HG03280 (cell line): ENCODE measurements around the gene RPTOR.
"Not testable (repeated sequence)": the region's sequence is repeated elsewhere in the genome, so short reads cannot be mapped to it uniquely, and the experiment has no call there.

Experiments
- ATAC-seq: cut with Tn5 transposase; IDR thresholded peaks from one replicate; pipeline ENCODE4 v1.9.1; 2021; ENCODE audit warnings: mild to moderate bottlenecking, moderate library complexity; ENCODE audit not compliant: unreplicated experiment

Gene RPTOR

DNA sequence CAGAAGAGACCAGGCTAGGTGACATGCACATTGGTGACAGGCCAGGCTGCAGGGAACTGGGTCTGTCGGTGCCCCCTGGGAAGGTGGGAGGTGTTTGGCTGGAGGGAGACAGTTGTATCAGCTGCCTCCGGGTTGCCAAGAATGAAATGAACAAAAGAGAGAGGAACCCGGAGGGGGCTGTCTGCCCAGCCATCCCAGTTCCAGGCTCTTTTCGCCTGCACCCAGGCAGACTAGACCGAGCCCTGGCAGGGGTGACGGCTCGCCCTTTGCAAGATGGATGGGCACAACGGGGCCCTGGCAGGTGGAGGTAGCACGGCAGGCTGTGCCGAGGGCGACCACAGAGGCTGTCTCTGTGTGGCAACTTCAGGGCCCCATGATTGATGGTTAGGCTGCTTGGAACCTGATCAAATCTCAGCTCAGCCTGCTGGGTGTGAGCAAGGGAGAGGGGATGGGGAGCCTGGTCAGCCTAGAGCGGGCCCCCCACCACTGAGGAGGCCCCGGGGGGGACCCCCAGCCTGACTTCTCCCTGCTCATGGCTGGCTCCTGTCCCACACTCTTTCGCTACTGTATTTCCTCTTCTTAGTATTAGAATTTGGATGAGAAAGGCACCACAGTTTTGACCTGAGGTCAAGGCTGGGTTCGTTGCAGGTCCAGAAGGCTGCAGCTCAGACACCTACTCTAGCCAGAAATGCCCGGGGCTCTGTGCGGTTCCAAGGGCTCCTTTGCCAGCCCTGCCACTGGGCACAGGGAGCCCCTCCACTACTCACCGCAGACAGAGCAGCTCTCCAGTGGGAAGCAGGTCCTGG lies 328.1 kb downstream of the RPTOR start:
- no peak for ATAC-seq

DNA sequence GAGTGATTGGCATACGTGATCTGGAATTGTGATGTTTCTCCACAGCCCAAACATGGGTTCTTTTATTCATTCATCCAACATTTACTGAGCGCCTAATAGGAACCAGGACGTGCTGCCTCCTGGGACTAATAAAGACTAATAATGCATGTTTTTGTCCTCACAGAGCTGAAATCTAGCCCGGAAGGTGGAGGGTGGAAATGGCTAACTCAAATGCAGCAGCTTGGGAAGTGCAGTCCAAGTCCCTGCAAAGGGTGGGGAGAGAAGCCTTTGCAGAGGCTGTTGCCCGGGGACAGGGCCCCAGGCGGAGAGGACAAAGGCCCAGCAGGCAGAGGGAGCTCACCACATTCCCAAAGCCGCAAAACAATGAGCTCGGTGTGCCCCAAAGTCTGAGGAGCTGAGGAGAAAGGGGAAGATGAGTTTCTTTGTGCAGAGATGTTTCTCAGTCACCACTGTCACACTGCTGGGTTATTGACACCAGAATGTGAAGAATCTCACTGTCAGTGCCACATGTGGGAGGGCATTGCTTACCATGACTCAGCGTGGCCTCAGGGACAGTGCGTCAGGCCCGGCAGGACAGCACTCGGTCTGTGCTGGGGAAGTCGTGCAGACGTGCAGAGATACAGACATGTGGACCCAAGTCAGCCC lies 328.8 kb downstream of the RPTOR start:
- no peak for ATAC-seq

DNA sequence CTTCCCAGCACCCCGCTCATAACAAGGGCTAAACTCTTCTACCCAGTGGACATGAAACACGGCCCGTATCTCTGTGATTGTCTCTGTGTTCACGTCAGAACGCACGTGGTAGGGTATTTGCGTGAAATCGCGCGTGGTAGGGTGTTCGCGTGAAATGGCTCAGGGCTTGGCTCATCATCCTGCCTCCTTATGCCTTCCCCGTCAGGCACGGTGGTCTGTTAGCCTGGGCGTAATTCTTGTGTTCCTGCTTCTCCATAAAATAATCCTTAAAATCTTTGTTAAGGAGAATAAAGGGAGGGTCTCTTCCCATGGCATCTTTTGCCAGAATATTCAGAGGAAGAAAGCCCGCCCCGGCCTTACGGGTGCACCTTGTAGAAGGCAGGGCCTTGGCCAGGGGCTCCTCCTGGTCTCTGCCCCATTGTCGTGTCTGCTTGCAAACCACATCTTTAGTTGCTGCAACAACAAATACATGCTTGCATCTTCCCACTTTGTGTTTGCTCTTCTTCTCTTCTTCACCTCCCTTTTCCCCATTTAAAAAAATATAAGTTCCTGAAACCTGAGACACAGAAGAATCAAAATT lies 330.3 kb downstream of the RPTOR start:
- ATAC-seq = no peak

DNA sequence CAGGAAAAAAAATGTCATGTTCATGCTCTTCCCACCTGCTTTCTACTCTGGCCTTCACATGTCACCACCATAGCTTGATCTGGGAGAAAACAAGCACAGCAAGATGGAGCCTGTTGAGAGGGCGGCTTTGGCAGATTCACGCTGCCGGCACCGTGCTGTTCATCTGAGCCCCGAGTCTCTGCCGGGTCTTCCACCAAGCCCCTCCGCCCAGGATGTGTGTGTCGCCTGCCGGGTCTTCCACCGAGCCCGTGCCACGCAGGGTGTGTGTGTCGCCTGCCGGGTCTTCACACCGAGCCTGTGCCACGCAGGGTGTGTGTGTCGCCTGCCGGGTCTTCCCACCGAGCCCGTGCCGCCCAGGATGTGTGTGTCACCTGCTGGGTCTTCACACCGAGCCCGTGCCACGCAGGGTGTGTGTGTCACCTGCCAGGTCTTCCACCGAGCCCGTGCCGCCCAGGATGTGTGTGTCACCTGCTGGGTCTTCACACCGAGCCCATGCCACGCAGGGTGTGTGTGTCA lies 330.9 kb downstream of the RPTOR start:
- ATAC-seq = not testable (repeated sequence)

DNA sequence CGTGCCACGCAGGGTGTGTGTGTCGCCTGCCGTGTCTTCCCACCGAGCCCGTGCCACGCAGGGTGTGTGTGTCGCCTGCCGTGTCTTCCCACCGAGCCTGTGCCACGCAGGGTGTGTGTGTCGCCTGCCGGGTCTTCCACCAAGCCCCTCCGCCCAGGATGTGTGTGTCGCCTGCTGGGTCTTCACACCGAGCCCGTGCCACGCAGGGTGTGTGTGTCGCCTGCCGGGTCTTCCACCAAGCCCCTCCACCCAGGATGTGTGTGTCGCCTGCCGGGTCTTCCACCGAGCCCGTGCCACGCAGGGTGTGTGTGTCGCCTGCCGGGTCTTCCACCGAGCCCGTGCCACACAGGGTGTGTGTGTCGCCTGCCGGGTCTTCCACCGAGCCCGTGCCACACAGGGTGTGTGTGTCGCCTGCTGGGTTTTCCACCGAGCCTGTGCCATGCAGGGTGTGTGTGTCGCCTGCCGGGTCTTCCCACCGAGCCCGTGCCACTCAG lies 331.9 kb downstream of the RPTOR start:
- not testable (repeated sequence) for ATAC-seq

DNA sequence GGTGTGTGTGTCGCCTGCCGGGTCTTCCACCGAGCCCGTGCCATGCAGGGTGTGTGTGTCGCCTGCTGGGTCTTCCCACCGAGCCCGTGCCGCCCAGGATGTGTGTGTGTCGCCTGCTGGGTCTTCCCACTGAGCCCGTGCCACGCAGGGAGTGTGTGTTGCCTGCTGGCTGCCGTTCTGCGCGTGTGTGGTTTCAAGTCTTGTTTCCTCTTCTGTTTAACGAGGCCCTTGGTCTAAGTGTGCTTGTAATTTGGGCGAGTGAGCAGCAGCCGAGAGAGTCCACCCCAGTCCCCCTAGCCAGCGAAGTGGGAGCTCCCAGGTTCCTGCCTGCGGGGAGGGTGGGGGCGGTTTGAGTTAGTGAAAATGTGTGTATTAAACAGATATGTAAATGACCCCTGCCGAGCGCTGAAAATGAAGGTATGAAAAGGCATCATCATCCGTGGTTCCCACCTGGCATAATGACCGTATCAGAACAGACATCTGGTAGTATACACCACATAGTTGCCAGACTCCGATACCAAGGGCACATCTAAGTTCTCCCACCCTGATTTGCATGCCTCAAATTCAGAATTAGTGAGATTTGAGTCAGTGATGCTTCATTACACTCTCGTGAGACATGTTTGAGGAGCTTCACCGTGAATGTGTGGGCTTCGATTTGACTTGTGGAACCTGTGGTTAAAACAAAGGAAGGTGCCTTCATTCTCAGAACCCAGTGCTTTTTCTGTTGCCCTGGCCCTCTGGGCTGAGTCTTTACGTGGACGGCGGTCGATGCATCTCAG lies 332.5 kb downstream of the RPTOR start:
- peak; percentile 66 for ATAC-seq

DNA sequence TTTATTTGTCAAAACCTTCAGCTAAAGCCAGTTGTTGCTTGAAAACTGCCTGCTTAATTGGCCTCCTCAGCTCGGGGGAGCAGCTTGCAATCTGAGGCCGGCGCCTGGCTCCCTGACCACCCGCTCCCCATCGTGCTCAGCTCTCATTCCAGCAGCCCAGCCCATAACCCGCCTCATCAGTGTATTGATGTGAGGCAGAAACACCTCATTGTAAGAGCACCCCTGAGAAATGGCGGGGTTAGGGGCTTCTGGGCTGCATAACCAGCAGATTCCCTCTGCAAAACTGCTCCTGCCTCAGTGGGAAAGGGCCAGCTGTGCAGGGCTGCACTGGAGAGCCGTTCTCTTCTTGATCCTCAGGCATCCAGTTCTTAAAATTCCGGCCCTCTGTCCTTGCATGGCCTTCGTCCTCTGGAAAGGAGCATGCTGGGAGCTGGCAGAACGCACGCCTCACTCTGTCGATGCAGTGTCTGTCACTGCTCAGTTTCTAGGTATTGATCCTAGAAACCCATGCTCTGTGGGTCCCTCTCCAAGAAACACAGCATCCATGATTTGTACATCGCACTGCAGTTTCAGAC lies 333.2 kb downstream of the RPTOR start:
- peak; percentile 15 for ATAC-seq

DNA sequence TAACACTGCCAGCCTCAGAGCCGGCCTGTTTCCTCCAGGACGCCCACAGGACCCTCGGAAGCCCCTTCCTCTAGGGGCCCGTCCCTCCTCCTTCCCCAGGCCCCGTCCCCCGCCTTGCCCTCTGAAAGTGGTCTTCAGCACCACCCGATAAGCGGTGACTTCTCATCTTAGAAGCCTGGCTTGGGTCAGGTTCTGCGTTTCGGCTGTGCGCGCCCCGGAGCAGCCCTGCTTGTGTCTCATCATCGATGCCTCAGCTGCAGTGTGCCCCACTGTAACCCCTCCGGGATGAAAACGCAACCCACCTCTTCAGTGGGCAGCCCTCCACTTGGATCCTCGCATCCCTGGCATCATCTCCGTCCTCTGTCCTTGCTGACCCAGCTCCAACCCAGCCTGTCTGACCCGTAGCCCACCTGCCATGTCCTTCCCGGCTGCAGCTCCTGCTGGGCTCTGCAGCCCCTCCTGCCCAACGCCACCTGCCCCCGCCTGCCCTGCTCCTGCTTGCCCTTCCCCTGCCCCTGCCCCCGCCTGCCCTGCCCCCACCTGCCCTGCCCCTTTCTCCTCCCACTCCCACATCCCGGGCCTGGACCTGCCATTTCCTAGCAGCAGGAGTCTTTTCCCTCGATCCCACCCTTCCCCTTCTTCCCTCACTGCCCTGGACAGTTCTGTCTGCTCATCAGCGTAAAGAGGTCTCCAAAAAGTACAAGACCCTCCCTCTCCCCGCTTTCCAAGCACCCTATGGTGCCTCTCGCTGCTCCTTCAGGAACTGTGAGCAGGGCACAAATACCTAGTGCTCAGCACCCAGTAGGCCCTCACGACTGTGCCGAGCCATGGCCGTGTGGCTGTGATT lies 334.5 kb downstream of the RPTOR start:
- ATAC-seq = no peak

DNA sequence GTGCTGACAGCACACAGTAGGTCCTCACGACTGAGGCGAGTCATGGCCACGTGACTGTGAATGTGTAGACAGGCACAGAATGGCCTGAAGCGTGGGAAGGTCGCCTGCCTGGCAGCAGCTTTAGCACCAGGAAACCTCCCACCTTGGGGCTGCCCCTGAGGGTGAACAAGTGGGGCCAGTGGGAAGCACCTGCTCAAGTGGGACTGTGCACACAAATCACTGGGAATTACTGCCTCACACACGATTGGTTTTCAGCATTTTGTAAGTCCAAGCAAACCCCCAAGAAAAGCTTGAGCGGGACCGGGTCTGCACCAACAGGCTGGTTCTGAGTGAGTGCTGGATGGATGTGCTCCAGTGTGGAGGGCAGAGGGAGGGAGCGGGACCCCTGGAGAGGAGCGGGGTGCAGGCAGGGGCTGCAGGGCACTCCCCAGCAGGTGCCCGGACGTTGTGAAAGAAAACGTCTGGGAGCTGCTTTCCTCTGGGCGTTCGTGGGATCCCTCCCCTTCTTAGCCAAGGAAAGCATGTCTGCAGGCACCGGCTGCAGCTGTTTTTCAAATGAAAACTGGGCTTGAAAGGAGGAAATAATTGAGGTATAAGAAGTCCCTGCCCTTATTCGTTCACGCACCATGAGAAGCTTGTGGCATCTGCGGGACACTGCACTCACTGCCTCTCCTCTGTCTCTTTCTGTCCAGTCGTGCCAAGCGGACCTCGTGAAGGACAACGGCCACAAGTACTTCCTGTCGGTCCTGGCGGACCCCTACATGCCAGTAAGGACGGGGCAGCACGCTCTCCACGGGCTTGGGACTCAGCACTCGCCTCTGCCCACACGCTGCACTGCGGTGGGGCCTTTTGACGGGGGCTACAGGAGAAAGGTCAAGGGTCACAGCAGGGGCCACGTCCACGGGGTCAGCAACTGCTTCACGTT lies 335.3 kb downstream of the RPTOR start:
- no peak for ATAC-seq

DNA sequence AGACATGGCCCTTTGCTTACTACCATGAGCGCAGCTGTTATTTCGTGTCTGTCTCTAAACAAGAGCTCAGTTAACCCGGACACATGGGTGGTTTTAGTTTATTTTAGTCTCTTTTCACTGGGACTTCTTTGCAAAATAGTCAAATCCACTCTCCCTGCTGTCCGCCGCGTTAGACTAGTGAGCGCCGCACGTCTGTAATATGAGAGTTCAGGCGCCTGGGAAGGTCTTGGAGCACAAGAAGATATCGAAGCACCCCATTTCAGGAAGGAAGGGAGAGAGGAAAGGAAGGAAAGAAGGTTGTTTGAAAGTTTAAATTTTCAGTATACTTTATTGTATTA lies 336.0 kb downstream of the RPTOR start:
- no peak for ATAC-seq

DNA sequence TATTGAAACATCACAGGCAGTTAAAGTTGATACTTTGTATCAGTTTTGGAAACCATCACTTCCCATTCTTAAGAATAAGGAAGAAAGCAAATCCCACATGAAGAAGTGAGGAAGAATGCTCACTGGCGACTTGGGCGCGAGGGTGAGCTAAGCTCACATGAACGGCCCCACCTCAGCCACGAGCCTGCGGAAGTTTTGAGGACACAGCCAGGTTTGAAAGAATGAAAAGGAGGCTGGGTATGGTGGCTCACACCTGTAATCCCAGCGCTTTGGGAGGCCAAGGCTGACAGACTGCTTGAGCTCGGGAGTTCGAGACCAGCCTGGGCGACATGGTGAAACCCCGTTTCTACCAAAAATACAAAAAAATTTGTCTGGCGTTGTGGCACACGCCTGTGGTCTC lies 336.7 kb downstream of the RPTOR start:
- ATAC-seq = no peak

DNA sequence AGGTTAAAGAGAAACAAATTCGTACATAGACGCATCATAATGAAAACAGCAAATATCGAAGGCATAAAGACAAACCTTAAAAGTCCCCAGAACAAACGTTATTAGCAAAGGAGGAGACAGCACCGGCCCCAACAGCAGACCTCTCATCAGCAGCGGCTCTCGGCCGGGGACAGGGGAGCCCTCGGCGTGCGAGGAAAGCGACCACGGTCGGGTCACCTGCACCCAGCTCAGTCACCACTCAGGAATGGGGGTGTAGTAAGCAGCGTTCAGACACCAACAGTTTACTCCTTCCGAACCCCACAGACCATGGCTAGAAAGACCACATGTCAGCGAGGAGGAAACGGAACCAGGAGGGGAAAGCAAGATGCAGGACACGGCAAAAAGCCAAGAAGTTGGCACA lies 337.7 kb downstream of the RPTOR start:
- no peak for ATAC-seq

DNA sequence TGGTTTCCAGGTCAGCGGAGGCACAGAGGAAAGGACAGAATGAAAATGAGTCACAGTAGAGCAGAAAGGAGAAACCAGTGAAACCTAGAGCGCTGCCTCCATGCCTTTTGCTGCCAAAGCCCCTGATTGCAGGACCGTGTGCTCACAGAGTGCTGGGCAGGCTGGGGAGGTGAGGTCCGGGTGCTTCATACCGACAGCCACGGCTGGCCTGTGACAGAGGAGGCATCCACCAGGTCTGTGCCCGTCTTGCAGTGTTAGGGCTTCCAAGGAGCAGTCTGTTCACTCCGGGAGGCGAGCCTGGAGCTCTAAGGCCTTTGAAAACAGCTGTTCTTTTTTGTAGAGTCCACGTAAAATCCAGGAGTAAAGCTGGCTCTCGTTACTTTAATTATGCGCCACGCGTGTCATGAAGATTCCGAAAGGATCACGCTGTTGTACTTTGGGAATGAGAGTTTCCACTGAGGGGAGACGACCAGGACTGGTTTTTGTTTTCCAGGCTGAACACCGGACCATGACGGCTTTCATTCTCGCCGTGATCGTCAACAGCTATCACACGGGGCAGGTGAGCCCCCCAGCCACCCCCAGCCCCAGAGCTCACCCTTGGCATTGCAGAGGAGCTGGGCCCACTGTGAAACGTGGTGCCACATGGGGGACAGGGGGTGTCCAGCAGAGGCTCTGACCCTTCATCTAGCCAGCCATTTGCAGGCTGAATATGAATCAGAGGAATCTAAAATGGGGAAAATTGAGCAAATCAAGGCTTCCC lies 338.5 kb downstream of the RPTOR start:
- ATAC-seq = no peak

DNA sequence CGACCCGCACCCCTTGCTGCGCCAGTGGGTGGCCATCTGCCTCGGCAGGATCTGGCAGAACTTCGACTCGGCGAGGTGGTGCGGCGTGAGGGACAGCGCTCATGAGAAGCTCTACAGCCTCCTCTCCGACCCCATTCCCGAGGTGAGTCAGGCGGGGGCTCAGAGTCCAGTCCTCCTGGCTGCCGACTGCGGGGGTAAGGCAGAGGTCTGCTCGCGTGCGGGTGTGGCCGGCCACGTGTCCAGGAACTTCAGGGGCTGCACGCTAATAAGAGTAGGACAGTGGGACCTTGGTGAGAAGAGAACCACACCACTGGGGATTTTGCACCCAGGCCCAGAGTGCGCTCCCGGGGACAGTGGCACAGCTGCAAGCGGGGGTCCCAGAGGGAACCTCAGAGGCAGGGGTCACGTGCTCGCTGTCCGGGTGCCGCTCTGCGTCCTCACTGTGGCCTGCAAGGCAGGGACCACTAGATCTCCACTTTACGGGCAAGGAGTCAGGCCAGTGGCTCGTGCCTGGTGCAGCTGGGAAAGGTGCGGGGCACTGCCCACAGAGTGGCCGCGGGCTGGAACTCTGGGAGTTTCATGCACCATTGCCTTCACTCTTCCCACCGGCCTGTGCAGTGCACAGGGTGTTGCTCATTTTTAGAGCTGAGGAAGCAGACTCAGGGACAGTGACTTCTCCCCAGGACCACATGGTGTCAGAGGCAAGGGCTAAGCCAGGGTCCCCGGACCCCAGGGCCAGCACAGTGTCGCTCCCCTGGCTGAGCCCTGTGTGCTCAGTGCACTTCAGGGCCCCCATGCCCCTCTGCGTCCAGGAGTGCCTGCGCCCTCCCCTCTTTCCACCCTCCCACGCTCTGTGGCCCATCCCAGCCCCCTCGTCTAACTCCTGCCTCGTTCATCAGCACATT lies 339.4 kb downstream of the RPTOR start:
- ATAC-seq = no peak

DNA sequence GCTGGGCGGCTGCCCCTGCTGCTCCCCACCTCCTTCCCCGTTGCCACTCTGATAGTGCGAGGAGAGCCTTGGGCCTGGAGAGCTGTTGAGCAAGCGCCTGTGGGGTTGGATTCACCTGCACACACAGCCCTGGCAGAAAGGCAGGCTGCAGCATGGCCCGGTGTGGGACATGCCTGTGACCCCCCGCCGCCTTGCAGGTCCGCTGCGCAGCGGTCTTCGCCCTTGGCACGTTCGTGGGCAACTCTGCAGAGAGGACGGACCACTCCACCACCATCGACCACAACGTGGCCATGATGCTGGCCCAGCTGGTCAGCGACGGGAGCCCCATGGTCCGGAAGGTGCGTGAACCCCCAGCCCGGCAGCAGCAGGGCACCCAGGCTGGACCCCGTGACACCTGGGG lies 340.2 kb downstream of the RPTOR start:
- ATAC-seq = no peak

DNA sequence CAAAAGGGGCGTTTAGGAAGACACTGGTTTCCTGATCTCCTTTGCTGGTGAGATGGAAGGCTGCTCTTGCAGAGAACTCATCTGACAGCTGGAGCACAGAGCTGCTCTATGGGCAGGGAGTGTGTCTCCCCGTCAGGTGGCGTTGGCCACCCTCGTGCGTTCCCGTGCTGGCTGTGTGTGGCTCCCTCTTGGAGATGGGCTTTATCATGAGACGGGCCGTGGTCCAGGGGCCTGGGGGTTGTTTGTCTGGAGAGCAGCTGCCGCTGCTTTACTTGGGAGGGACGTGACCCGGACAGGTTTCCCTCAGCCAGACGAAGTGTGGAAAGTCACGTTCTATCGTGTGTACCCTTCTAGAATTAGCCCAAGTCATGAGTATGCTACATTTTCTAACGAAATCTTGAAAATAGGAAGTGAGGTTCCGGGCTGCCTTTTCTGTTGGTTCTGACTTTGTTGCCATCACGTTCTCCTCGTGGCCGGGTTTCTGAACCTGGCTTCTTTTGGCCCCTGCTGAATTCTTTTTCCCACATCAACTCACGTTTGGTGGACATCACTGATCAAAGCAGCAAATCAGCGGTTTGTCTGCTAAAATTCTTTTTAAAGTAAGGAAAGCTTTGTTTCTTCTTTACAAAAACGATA lies 341.4 kb downstream of the RPTOR start:
- ATAC-seq = no peak
